Measurements from ENCODE around the gene MYO1H.

The MYO1H gene

GRCh38 chr12:109440851-109441490 is 93.3 kb downstream of the MYO1H start:
- DNase-seq (ENCODE audit: low read depth), result no peak
- no peak overlapping the region for H3K4me3 ChIP-seq (ENCODE audit: low read depth, low read length)
- TF ChIP-seq, protein P1, sequence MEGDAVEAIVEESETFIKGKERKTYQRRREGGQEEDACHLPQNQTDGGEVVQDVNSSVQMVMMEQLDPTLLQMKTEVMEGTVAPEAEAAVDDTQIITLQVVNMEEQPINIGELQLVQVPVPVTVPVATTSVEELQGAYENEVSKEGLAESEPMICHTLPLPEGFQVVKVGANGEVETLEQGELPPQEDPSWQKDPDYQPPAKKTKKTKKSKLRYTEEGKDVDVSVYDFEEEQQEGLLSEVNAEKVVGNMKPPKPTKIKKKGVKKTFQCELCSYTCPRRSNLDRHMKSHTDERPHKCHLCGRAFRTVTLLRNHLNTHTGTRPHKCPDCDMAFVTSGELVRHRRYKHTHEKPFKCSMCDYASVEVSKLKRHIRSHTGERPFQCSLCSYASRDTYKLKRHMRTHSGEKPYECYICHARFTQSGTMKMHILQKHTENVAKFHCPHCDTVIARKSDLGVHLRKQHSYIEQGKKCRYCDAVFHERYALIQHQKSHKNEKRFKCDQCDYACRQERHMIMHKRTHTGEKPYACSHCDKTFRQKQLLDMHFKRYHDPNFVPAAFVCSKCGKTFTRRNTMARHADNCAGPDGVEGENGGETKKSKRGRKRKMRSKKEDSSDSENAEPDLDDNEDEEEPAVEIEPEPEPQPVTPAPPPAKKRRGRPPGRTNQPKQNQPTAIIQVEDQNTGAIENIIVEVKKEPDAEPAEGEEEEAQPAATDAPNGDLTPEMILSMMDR (conservative IDR thresholded peaks at IDR 0.05; ENCODE audit: low read depth, low read length), result no peak

GRCh38 chr12:109443794-109444193 is 96.1 kb downstream of the MYO1H start:
- no peak for DNase-seq (ENCODE audit: low read depth)
- TF ChIP-seq, protein P1 (conservative IDR thresholded peaks at IDR 0.05; ENCODE audit: low read depth, low read length), result no peak
- H3K4me3 ChIP-seq (ENCODE audit: low read depth, low read length), result no peak overlapping the region

- no peak overlapping the region for H3K4me3 ChIP-seq (ENCODE audit: low read depth, low read length)
- TF ChIP-seq, protein P1 (conservative IDR thresholded peaks at IDR 0.05; ENCODE audit: low read depth, low read length), result no peak
- DNase-seq (ENCODE audit: low read depth), result peak; percentile 31
Observed at GRCh38 chr12:109444259-109444658, 96.6 kb downstream of the MYO1H start.

DNA sequence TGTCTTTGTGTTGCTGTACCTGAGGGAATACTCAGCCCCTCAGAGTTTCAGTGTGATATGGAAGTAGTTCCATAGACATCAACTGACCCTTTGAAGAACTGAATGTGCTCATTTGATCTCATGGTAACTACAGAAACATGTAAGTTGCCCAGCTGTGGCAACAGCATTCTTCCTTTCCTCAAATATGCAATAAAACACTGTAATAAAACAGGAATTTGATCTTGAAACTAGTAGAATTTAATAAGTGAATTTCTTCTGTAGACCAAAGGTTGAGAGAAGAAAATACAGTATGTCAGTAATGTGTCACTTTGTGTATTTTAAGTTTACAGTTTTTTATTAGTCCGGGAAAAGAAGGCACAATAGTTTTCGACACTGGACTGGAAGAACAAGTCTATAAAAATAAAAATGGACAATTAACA is 97.5 kb downstream of the MYO1H start:
- peak; percentile 77 for DNase-seq (ENCODE audit: low read depth)
- TF ChIP-seq, protein P1 (conservative IDR thresholded peaks at IDR 0.05; ENCODE audit: low read depth, low read length), result no peak
- no peak overlapping the region for H3K4me3 ChIP-seq (ENCODE audit: low read depth, low read length)

GRCh38 chr12:109446869-109447268 is 99.2 kb downstream of the MYO1H start:
- H3K4me3 ChIP-seq (ENCODE audit: low read depth, low read length), result no peak overlapping the region
- TF ChIP-seq, protein P1 (conservative IDR thresholded peaks at IDR 0.05; ENCODE audit: low read depth, low read length), result no peak
- DNase-seq (ENCODE audit: low read depth), result no peak

DNA sequence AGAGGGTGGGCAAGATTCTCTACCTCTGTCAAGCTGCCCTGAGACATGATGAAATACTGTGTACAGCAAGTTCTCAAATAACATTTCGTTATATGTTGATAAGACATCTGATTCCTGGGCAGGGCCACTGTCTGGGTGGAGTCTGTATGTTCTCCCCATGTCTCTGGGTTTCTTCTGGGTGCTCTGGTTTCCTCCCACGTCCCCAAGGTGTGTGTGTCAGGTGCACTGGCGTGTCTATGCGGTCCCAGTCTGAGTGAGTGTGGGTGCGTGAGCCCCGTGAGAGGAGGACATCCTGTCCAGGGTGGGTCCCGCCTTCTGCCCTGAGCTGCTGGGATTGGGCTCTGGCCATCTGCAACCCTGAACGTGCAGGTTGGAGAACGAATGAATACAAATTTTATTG is 99.8 kb downstream of the MYO1H start:
- H3K4me3 ChIP-seq (ENCODE audit: low read depth, low read length), result no peak overlapping the region
- TF ChIP-seq, protein P1 (conservative IDR thresholded peaks at IDR 0.05; ENCODE audit: low read depth, low read length), result no peak
- DNase-seq (ENCODE audit: low read depth), result no peak

GRCh38 chr12:109448272-109448671 is 100.6 kb downstream of the MYO1H start:
- DNase-seq (ENCODE audit: low read depth), result peak; percentile 60
- no peak overlapping the region for H3K4me3 ChIP-seq (ENCODE audit: low read depth, low read length)
- TF ChIP-seq, protein P1 (conservative IDR thresholded peaks at IDR 0.05; ENCODE audit: low read depth, low read length), result no peak
